GM21529 (cell line): ENCODE results near the gene LCOR.
"Not testable (repeated sequence)": the region's sequence is repeated elsewhere in the genome, so short reads cannot be mapped to it uniquely, and the experiment has no call there.

Experiments
- ATAC-seq: cut with Tn5 transposase; IDR thresholded peaks from one replicate; pipeline ENCODE4 v1.9.1; 2021; ENCODE audit not compliant: unreplicated experiment

LCOR gene

GRCh38 chr10:96838529-96838928 is 6.4 kb downstream of the LCOR start:
- ATAC-seq = no peak

- no peak for ATAC-seq
Measured at GRCh38 chr10:96840841-96841518, 8.9 kb downstream of the LCOR start.

DNA sequence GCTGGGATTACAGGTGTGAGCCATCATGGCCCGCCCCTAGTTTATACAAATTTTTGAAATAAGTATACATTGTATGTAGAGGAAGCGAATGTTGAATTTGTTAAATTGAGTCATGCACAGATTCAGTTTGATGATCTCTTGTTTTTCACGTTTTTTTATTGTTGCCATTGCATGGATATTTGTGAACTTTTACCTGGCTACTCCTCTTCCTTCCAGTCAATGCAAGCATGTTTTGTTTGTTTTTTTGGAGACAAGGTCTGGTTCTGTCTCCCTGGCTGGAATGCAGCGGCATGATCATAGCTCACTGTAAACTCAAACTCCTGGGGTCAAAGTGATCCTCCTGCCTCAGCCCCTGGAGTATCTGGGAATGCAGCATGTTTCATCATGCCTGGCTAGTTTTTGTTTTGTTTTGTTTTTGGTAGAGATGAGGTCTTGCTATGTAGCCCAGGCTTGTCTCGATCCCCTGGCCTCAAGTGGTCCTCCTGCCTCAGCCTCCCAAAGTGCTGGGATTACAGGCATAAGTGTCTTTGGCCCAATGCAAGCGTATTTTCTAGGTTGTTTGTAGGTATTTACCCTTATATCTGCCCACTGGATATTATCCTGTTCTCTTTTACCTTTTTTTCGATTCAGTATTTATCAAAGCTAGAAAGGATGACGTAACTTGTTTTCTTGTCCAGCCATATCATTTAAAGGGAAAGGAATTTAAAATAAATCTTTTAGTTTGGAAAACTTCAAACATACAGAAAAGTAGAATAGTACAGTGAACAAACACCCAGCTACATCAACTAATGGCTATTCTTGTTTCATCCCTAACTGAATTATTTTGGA is 11.0 kb downstream of the LCOR start:
- ATAC-seq = no peak

GRCh38 chr10:96843823-96844222 is 11.7 kb downstream of the LCOR start:
- ATAC-seq = no peak

GRCh38 chr10:96846395-96846794 is 14.3 kb downstream of the LCOR start:
- no peak for ATAC-seq

DNA sequence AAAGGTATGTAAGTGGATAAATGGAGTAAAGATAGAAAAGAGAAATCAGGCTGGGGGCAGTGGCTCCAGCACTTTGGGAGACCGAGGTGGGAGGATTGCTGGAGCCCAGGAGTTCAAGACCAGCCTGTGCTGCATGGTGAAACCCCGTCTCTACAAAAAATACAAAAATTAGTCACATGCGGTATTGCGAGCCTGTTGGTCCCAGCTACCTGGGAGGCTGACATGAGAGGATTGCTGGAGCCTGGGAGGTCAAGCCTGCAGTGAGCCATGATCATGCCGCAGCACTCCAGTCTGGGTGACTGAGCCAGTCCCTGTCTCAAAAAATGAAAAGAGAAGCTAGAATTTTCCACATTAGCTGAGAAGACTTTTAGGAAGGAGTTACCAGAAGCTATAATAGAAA is 14.8 kb downstream of the LCOR start:
- ATAC-seq = no peak

GRCh38 chr10:96847356-96847755 is 15.3 kb downstream of the LCOR start:
- ATAC-seq = not testable (repeated sequence)

DNA sequence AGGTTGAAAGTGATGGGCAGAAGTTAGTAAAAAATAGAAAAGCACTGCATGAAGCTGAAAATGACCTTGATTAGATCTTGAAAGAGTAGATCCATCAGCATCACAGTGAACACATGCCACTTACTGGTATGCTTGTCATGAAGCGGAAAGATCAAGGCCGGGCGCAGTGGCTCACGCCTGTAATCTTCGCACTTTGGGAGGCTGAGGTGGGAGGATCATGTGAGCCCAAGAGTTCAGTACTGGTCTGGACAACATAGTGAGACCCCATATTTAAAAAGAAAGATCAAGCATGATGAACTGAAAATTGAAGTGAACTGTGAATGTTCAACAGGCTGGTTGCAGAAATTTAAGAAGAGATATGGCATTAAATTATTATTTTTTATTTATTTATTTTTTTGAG is 18.0 kb downstream of the LCOR start:
- no peak for ATAC-seq

DNA sequence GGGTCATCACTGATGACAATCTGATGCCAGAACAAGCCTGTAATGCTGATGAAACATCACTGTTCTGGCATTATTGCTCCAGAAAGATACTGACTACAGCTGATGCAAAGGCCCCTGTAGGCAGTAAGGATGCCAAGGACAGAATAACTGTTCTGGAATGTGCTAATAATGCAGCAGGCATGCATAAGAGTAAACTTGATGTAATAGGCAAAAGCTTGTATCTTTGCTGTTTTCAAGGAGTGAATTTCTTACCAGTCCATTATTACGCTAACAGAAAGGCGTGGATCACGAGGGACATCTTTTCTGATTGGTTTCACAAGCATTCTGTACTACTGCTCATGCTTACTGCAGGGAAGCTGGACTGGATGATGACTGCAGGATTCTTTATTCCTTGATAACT is 18.7 kb downstream of the LCOR start:
- no peak for ATAC-seq

GRCh38 chr10:96851281-96851680 is 19.2 kb downstream of the LCOR start:
- no peak for ATAC-seq

DNA sequence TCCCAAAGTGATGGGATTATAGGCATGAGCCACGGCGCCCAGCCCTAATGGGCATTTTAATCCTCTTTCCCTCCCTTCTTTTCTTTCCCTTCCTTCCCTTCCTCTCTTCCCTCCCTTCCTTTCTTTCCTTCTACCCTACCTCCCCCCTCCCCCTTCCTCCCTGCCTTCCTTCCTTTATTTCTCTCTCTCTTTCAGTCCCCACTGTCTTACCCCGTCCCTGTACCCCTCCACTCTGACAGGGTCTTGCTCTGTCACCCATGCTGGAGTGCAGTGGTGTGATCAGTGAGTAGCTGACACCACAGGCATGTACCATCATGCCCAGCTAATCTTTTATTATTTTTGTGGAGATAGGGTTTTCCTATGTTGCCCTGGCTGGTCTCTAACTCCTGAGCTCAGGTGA is 24.2 kb downstream of the LCOR start:
- ATAC-seq = no peak

- no peak for ATAC-seq
Measured at GRCh38 chr10:96857301-96858012, 25.4 kb downstream of the LCOR start.

DNA sequence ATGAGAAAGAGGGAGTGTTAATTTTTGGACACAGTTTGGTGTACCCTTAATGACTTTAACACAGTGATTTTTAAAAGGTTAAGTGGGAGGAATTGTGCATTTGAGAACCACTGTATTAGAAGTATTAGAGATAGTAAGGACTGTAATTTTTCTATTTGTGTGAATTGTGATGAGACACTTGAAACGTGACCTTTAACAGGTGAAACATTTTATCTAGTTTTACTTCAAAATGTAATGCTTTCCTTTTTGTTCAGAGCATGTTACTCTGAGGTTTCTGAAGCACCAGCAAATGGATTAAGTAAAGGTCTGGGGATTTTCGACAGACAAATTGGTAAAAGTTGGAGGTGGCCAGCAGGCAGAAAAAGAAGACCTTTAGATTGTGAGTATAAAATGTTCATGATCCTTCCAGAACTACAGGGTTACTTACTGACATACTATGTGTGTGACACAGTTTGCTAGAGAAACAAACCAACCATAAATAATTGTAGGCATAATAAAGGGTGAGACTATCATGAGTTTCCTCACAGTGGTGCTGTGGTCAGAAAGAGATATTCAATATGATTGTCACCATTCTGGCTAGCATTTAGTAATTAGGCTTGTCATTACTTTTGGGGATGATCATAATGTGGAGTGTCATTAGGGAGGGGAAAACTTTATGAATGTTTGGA is 26.1 kb downstream of the LCOR start:
- no peak for ATAC-seq

- ATAC-seq = no peak
Measured at GRCh38 chr10:96858706-96859050, 26.6 kb downstream of the LCOR start.

- ATAC-seq = no peak
Measured at GRCh38 chr10:96860631-96861277, 28.7 kb downstream of the LCOR start.

GRCh38 chr10:96863922-96864543 is 31.9 kb downstream of the LCOR start:
- peak; percentile 72 for ATAC-seq

GRCh38 chr10:96873086-96873485 is 41.0 kb downstream of the LCOR start:
- ATAC-seq = no peak

DNA sequence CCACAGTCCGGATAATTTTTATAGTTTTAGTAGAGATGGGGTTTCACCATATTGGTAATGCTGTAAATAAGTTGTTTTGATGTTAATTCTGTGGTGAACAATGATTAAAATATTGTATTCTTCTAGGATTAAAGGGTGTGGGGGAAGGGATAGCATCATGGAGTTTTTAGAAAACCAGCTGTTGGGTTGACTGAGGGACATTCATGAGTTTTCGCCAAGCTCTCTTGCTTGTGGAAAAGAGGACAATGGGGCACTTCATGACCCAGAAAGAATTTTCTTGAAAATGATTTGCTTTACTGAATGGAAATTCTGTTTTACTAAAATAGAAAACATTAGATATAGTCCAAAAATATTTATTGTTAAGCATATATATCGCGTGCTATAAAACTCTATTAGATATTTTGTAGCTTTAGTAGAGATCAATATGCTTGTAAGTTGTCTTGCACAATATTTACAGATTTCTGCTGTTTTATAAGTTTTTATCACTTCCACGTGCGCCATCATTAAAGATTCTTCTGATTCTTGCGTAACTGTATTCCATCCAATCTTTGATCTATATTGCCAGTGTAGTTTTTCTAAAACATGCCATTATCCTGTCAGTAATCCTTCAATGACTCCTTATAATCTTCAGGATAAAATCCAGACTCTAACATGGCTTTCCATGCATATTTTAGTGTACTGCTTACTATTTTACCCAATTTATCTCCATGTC is 41.8 kb downstream of the LCOR start:
- no peak for ATAC-seq

DNA sequence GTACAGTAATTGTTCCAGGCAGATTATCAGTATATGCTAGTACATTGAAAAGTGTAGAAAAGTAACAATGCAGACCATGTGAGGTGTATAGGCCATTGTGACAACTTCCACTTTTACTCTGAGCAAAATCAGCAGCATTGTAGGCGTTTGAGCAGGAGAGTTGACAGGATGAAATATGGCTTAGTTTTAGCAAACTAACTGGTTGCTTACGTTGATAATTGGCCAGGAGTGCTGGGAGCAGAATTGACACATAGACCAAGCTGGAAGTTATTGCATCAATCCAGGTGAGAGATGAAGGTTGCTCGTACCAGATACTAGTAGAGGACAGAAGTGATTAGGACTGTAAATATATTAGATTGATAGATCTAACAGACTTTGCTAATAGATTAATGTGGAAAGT is 46.0 kb downstream of the LCOR start:
- no peak for ATAC-seq

DNA sequence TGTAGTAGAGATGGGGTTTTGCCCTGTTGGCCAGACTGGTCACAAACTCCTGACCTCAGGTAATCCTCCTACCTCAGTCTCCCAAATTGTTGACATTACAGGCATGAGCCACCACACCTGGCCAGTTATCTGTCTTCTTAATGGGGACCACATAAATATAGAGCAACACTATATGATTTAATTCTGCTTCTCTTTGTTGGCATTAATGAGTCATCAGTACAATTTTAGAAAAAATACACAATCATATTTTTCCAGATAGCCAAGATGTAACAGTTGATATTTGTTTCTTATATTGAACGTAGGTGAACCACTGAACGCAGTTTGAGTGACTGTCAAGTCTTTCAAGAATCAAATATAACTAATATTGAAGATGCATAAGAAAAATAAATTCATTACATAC is 48.5 kb downstream of the LCOR start:
- ATAC-seq = no peak
